Sigmoid colon (tissue), 3 donors: Measurements from ENCODE around the gene MLEC.

Source experiments
- CTCF ChIP-seq, 4 experiments: fragments of 450-650 bp in 3 of 4; fragments of 200-600 bp in 1 of 4; IDR thresholded peaks; one replicate each; pipeline ENCODE4 v1.5.1; 2016 to 2019; ENCODE audit warnings: antibody characterized with exemption in 4 of 4, mild to moderate bottlenecking in 3 of 4, moderate library complexity in 2 of 4
- POLR2A ChIP-seq, 2 donors: fragments of 450-650 bp; IDR thresholded peaks; one replicate each; pipeline ENCODE4 v1.6.1; 2016; ENCODE audit warnings: antibody characterized with exemption in 2 of 2, mild to moderate bottlenecking in 2 of 2, moderate library complexity in 2 of 2

GRCh38 chr12:120646044-120646443 lies 40.9 kb upstream of the MLEC start:
- TF ChIP-seq CTCF (IDR thresholded peaks at IDR 0.05), result no peak
- no peak for TF ChIP-seq POLR2A (IDR thresholded peaks at IDR 0.05)
